DMS53 treated with DMSO at 0.1 percent for 48 hours (cell line): ENCODE measurements around the gene CCDC66.
"Not testable (repeated sequence)": the region's sequence is repeated elsewhere in the genome, so short reads cannot be mapped to it uniquely, and the experiment has no call there.

ENCODE experiments used
- DNase-seq: peaks from one replicate; lab custom pipeline; 2025; ENCODE audit not compliant: unreplicated experiment; lab: John Stamatoyannopoulos, UW

The CCDC66 gene

DNA sequence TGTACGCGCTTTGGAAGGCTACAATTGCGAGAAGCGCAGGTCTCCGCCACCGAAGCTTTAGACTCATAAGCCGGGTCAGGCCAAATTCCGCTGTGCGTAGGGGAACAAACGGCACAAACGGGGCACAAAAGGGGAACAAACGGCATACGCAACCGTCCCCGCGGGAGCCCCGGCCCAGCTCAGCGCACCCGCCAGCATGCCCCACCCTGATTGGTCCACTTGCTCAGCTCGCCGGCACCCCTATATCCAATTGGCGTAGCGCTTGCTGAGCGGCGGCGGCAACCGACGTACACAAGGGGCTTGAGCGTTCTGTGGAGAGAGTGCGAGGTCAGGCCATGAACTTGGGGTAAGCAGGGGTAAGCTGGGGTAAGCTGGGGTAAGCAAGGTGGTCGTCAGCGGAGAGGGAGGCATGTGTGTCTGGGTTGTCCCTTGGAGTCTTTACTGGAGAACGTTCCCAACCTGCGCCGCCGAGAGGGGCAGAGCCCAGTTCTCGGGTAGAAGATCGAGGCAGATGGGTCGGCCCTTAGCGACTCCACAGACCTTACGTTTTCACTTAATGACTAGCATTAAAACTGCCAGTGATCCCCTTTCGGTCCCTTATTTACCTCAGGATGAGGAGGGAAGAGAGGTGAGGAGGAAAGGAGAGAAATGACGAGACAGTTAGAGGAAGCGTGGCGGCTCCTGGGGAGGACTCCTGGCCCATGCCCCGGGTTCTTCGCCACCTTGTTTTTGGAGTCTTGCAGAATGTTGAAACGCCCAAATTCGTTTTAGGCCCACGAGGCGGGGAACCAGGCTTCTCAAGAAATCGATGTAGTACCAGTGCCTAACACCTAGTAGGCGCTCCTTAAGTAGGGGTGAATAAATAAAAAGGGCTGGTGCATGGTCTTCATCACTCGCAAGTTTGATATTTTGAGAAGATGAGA is at the start of gene CCDC66:
TSS of gene CCDC66 (plus strand) at position 268 of the 923 bp plus-strand sequence. CDS start at position 336, 68 bp downstream.
- DNase-seq, result no peak

DNA sequence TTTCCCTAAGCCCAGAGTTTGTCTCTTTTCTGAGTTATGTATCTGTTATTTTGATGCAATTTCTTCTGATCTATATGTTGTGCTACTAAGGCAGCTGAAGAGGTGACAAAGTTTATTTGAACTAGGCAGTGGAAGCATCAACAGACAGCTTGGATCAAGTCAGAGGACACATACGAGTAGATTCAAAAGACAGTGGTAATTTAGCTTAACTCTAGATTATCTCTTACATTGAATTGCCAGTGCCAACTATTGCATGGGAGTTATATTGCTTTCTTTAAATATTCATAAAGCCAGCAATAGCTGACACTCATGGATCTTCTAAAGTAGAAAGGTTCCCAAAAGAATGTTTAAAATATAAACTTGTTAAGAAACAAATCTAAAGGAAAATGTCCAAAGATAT is 37.3 kb upstream of the CCDC66 start:
- DNase-seq, result no peak

DNA sequence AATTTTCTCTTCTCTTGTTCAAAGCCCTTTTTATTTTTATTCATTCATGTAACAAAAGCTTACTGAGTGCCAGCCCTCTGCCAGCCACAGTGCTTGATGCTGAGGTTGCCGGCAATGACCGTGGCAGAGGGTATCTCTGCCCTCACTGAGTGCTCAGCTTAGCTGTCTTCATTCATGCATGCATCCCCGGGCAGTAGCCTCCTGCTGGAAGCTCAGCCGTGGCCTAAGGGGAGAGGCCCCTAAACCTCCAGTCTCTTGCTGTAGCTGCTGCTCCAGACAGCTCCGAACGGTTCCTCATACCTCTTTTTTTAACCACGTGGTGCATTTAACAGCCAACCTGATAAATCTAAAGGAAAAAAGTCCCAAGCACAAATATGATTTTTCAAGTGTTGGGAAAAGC is 34.6 kb upstream of the CCDC66 start:
- DNase-seq, result no peak

DNA sequence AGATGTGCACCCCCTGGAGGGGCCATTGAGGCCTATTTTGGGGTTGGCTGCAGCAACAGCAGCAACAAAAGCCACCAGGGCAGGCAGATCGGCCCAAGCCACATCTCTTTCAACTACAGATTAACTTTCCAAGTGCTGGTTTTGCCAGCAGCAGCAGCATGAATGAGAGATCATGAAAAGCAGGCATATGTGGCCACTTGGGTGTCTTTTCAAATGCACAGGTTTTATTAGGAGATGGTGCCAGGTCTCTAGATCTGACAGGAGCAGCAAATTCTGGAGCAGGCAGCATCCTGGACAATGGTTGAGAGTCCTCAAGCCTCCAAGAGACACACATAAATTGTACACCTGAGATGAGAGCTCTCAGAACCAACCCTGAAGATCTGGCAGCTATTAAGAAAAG is 31.7 kb upstream of the CCDC66 start:
- DNase-seq, result no peak

DNA sequence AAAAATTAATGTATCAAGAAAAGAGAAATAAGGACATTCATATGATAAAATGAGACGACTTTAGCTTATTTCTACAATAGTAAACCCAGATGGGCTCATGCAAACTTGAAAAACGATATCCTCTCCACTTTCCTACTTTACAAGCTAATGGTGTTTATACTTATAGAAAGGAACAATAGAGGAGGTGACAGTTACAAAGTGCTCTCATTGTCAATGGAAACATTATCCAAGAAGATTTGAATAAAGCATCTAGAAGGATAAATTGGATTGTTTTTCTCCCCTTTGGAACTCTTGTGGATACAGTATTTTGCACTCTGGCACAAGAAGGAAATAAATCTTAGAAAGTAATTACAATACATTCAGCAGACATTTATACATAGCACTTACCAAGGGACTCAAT is 20.2 kb upstream of the CCDC66 start:
- no peak for DNase-seq

DNA sequence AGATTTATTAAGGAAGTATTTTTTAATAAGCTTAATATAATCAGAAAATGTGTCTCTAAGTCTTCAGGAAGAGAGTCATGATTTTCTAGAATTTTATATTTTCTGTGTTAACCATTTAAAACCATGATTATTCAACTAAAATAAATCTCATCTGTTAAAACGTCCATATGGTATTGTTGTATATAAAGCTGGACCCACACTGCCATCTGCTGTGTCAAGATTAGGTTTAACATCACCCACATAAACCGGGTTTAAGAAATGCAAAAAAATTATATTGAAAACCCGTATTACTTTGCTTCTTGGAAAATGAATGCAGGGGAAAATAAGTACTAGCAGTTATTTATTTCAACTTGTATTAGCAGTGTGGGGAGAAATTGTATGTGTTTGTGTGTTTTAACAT is 9.5 kb upstream of the CCDC66 start:
- DNase-seq, result no peak

DNA sequence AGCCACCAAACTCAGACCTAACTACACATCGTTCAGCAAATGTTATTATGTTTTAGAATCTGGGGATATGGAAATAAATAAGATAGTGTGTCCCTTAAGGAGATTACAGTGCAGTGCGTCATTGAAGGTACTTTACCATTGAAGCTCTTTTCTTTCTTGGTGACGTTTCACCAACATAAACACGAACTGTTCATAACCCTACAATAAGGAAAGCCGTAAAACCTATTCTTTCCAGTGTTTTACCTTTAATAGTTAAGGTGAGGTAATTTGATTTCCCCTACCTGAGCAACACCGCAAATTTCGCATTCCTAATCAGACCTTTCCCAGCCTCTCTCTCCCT is 826 bp downstream of the CCDC66 start:
- no peak for DNase-seq

DNA sequence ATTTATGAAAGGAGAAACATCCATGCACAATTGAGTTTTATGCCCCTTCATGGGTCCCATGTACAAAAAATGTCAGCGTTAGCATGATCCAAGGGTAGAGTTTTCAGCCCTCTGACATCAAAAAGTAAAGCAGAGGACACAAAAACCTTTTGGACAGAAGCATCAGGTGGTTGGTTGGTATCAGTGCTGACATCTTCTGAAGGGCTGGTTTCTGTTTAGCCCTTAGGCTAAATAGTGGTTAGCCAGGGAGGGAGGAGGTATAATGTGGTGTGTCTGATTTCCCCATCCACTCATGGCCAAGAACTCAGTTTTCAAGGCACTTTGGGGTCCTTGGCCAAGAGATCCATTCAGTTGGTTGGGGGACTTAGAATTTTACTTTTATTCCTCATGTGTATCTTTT is 16.5 kb downstream of the CCDC66 start:
- DNase-seq, result no peak

DNA sequence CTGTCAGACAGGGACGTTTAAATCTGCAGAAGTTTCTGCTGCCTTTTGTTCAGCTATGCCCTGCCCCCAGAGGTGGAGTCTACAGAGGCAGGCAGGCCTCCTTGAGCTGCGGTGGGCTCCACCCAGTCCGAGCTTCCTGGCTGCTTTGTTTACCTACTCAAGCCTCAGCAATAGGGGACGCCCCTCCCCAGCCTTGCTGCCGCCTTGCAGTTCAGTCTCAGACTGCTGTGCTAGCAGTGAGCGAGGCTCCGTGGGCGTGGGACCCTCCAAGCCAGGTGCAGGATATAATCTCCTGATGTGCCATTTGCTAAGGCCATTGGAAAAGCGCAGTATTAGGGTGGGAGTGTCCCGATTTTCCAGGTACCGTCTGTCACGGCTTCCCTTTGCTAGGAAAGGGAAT is 25.0 kb downstream of the CCDC66 start:
- not testable (repeated sequence) for DNase-seq

DNA sequence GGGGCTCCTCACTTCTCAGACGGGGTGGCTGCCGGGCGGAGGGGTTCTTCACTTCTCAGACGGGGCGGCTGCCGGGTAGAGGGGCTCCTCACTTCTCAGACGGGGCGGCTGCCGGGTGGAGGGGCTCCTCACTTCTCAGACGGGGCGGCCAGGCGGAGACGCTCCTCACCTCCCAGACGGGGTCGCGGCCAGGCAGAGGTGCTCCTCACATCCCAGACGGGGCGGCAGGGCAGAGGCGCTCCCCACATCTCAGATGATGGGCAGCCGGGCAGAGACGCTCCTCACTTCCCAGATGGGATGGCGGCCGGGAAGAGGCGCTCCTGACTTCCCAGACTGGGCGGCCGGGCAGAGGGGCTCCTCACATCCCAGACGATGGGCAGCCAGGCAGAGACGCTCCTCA is 27.3 kb downstream of the CCDC66 start:
- DNase-seq, result not testable (repeated sequence)

DNA sequence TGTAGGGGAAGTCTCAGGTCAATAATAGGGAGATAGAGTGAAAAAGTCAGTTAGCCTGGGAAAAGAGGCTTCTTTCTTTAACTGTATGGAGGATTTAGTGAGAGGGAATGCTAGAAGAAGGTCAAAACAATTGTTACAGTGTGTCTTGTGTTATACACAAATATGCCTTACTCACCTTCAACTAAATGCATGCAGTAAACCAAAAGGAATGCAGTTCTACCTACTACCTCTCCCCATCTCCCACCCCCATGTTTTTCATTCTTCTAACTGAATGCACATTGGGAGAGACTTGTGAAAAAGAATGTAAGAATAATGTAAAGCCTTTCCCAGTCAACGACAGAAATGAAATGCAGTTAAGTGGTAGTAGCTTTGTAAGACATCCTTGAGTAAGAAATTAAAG is 33.8 kb downstream of the CCDC66 start:
- DNase-seq, result no peak

DNA sequence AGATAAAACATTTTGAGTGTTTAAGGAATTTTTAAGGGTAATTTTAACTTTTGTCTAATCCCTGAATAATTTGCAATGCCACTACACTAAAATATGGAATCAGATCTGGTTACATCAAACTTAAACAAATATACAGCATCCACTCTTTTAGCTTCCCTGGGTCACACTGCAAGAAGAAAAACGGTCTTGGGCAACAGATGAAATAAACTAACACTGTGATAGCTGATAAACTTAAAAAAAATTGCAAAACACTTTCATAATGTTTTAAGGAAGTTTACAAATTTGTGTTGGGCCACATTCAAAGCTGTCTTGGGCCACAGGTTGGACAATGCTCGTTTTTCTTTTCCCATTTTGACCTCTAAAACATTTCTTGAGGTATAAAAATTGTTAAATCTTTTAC is 34.3 kb downstream of the CCDC66 start:
- no peak for DNase-seq

DNA sequence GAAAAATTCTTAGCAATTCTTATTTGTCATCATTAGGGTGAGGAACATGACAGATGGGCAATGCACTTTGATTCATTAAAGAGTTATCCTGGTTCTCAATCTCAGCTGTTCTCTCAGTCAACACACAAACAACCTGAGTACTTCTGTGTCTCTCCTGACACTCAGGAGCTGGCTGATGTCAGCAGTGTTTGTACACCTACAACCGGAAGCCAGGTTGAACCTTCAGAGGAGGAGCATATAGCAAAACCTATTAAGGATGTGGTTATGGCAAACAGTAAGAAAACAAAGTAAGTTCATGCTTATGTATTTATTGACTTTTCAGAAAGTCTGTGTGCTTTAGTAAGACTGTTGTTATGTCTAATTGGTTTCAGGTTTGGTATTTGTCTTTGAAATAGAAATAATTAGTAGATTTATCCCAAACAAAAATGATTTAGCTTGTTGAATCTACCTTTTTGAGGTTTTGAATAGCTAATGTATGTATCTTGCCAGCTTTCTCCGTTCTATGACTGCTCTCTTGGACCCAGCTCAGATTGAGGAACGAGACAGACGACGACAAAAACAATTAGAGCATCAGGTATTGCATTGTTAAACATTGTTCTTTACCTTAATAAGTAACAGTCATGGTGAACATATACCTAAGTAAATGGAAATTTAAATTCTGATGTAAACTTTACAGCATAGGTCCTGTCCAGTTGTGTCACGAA is 36.6 kb downstream of the CCDC66 start:
- peak; percentile 1 for DNase-seq

DNA sequence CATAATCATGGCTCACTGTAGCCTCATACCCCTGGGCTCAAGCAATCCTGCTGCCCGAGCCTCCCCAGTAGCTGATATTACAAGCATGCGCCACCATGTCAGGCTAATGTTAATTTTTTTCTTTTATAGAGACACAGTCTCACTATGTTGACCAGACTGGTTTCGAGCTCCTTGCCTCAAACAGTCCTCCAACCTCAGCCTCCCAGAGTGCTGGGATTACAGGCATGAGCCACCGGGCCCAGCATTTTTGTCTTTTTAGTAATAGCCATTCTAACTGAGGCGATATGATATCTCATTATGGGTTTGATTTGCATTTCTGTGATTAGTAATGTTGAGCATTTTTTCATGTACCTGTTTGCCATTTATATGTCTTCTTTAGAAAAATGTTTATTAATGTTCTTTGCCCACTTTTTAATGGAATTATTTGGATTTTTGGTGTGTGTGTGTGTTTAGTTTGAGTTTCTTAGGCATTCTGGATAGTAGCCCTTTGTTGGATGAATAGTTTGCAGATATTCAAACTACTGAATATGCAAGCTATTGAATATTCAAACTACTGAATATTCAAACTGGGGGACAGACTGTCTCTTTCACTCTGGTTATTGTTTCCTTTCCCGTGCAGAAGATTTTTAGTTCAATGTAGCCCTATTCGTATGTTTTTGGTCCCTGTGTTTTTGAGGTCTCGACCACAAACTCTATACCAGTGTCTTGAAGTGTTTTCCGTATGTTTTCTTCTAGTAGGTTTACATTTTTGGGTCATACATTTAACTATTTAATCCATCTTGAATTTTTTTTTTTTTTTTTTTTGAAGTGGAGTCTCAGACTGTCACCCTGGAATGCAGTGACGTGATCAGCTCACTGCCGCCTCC is 39.2 kb downstream of the CCDC66 start:
- DNase-seq, result no peak

DNA sequence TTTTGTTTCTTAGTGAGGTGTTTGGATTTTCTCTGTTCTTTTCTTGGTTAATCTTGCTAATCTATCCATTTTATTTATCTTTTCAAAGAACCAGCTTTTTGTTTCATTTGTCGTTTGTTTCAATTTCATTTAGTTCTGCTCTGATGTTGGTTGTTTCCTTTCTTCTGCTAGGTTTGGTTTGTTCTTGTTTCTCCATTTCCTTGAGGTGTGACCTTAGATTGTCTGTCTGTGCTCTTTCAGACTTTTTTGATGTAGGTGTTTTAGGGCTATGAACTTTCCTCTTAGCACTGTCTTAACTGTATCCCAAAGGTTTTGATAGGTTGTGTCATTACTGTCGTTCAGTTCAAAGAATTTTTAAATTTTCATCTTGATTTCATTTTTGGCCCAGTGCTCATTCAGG is 51.5 kb downstream of the CCDC66 start:
- DNase-seq, result not testable (repeated sequence)

DNA sequence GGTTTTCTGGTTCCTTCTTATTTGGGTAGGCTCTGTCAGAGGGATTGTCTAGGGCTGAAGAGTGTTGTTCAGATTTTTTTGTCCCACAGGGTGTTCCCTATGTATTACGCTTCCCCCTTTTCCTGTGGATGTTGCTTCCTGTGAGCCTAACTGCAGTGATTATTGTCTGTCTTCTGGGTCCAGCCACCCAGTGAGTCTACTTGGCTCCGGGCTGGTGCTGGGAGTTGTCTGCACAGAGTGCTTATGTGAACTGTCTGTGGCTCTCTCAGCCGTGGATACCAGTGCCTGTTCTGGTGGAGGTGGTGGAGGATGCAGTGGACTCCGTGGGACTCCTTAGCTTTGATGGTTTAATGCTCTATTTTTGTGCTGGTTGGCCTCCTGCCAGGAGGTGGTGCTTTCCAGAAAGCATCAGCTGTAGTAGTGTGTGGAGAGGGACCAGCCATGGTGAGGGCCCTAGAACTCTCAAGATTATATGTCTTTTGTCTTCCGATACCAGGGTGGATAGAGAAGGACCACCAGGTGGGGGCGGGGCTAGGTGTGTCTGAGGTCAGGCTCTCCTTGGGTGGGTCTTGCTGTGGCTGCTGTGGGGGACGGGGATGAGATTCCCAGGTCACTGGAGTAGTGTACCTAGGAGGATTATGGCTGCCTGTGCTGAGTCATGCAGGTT is 53.8 kb downstream of the CCDC66 start:
- DNase-seq, result no peak

DNA sequence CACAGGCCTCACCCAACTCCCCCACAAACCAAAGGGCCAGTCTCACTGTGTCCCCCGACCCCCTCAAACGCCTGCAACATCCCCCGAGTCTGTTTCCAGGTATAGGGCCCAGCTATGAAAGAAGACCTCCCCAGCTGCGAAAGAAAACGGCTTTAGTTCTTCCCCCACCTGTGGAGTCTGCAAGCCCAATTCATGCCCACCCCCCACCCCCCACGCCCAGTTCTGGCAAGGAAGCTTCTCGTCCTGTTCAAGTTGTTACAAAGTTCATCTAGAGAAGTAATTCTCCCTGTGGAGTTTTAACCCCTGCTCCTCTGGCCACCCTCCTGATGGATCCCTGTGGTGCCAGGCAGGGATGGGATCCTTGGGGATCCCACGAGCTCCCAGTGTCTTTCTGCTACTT is 54.4 kb downstream of the CCDC66 start:
- no peak for DNase-seq

DNA sequence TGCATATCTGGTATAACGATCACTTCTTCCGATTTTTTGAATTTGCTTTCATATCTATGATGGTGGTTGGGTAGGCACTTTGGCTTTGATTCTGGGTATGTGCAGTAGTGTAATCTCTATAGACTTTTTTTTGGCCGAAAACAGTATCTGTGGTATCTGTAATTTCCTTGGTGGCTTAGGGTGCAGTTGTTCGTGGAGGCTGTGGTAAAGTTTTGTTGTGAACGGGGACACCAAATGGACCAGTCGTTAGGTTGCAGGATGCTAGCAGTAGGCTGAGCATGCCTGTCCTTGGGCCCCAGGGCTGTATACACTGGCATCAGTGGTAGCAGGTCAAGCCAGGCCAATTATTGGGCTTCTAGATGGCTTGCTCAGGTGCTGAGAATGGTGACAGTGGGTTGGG is 55.2 kb downstream of the CCDC66 start:
- no peak for DNase-seq

DNA sequence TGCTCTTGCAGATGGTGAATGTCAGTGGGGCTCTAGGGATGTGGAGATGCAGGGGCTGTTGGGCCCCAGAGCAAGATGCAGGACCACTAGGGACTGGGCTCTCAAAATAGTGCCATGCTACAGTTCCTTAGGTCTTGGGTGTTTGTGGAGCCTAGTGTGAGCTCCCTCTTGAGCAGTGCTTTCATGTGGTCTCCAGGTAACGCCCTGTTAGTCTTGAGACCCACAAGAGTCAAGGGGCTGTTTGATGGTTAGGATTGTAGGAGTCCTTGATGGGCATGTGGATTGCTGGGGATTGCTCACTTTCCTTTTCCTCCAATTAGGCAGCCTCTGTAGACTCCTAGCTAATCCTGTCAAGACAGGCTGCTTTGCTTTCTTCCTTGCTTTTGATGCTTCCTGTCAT is 56.0 kb downstream of the CCDC66 start:
- no peak for DNase-seq

DNA sequence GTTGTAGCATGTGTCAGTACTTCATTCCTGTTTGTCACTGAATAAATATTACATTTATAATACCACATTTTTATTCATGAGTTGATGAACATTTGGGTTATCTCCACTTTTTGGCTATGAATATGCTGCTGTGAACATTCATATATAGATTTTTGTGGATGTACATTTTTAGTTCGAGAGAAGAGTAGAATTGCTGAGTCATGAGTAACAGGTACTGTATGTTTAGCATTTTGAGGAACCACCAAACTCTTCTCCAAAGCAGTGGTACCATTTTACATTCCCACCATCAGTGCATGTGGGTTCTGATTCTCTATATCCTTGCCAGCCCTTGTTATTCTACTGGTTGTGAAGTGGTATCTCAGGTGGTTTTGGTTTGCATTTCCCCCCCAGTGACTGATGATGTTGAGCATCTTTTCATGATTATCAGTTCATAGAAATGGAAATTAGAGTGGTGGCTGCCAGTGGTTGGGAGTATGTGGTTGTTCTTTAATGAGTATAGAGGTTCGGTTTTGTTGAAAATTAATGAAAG is 59.6 kb downstream of the CCDC66 start:
- DNase-seq, result no peak

DNA sequence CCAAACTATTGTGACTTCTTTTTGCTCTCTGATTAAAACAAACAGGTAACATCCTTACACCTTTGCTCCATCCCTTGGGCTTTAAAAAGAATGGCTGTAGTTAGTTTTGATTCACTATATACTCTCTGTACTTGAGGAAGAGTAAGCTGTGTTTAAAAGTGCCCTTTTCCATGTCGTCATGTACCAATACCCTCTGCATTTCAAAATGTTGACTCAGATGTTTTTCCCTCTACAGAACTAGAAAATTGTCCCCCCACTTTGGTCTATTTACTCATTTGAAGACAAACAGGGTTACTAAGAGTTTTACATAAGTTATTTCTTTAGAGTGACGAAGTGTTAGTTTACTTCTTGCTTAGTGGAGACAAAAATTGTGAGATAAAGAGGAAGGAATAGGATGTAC is 63.4 kb downstream of the CCDC66 start:
- DNase-seq, result no peak
